ENCODE data around the gene LTBP3. TPM values are rescaled to one million over a fixed set of nuclear protein-coding genes. Genes with fewer than 3 reads are reported as not detected.
"Not testable (repeated sequence)": the region's sequence is repeated elsewhere in the genome, so short reads cannot be mapped to it uniquely, and the experiment has no call there.

LTBP3 gene
- polyA plus RNA-seq, 2 donors: 32.8 to 36.4 TPM

- peaks cover 4 to 13% of the 10 kb centered on the region in 2 donors for H3K4me1 ChIP-seq (ENCODE audit: control insufficient read depth in 2 of 2, insufficient read depth in 2 of 2, low read length in 1 of 2)
- not testable (repeated sequence) for H3K27ac ChIP-seq (ENCODE audit: low read depth in 2 of 2, low read length in 1 of 2); H3K9me3 ChIP-seq (ENCODE audit: control insufficient read depth in 2 of 2, insufficient read depth in 1 of 2, low read depth in 1 of 2, low read length in 1 of 2); H3K4me3 ChIP-seq (ENCODE audit: low read depth in 1 of 2, low read length in 2 of 2); H3K36me3 ChIP-seq (ENCODE audit: control insufficient read depth in 2 of 2, insufficient read depth in 2 of 2, low read length in 1 of 2); H3K27me3 ChIP-seq (ENCODE audit: control insufficient read depth in 1 of 2, insufficient read depth in 2 of 2, low read length in 2 of 2)
- WGBS, 2 donors: 83 to 84% methylated on average over 20 of the region's 20 CpGs
Measured at GRCh38 chr11:65521777-65522521, 36.2 kb downstream of the LTBP3 start.

DNA sequence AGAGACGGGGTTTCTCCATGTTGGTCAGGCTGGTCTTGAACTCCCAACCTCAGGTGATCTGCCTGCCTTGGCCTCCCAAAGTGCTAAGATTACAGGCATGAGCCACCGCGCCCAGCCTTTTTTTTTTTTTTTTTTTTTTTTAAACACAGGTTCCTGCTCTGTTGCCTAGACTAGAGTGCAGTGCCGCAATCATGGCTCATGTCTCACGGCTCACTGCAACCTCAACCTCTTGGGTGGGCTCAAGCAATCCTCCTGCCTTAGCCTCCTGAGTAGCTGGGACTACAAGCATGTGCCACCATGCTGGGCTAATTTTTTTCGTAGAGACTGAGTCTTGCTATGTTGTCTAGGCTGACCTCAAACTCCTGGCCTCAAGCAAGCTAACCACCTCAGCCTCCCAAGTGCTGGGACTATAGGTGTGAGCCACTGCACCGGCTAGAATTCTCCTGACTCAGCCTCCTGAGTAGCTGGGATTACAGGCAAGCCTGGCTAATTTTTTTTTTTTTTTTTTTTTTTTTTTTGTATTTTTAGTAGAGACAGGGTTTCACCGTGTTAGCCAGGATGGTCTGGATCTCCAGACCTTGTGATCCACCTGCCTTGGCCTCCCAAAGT lies 39.1 kb downstream of the LTBP3 start:
- H3K27me3 ChIP-seq (ENCODE audit: control insufficient read depth in 1 of 2, insufficient read depth in 2 of 2, low read length in 2 of 2): not testable (repeated sequence)
- 90% methylated on average over 7 to 8 of the region's 8 CpGs for WGBS, 2 donors

GRCh38 chr11:65516135-65516968 lies 41.8 kb downstream of the LTBP3 start:
- 66 to 69% methylated on average over 5 of the region's 5 CpGs for WGBS, 2 donors
- H3K4me3 ChIP-seq (ENCODE audit: low read depth in 1 of 2, low read length in 2 of 2): no peak overlapping the region
- H3K27ac ChIP-seq (ENCODE audit: low read depth in 2 of 2, low read length in 1 of 2): no peak overlapping the region
- H3K9me3 ChIP-seq (ENCODE audit: control insufficient read depth in 2 of 2, insufficient read depth in 1 of 2, low read depth in 1 of 2, low read length in 1 of 2): no peaks in the 10 kb centered on the region
- no peaks in the 10 kb centered on the region for H3K27me3 ChIP-seq (ENCODE audit: control insufficient read depth in 1 of 2, insufficient read depth in 2 of 2, low read length in 2 of 2)
- H3K36me3 ChIP-seq (ENCODE audit: control insufficient read depth in 2 of 2, insufficient read depth in 2 of 2, low read length in 1 of 2): no peaks in the 10 kb centered on the region
- no peaks in the 10 kb centered on the region for H3K4me1 ChIP-seq (ENCODE audit: control insufficient read depth in 2 of 2, insufficient read depth in 2 of 2, low read length in 1 of 2)

More for the DNA sequence above, 39.1 kb downstream of the LTBP3 start:
- H3K9me3 ChIP-seq (ENCODE audit: control insufficient read depth in 2 of 2, insufficient read depth in 1 of 2, low read depth in 1 of 2, low read length in 1 of 2); H3K27ac ChIP-seq (ENCODE audit: low read depth in 2 of 2, low read length in 1 of 2); H3K36me3 ChIP-seq (ENCODE audit: control insufficient read depth in 2 of 2, insufficient read depth in 2 of 2, low read length in 1 of 2); H3K4me1 ChIP-seq (ENCODE audit: control insufficient read depth in 2 of 2, insufficient read depth in 2 of 2, low read length in 1 of 2); H3K4me3 ChIP-seq (ENCODE audit: low read depth in 1 of 2, low read length in 2 of 2): not testable (repeated sequence)

DNA sequence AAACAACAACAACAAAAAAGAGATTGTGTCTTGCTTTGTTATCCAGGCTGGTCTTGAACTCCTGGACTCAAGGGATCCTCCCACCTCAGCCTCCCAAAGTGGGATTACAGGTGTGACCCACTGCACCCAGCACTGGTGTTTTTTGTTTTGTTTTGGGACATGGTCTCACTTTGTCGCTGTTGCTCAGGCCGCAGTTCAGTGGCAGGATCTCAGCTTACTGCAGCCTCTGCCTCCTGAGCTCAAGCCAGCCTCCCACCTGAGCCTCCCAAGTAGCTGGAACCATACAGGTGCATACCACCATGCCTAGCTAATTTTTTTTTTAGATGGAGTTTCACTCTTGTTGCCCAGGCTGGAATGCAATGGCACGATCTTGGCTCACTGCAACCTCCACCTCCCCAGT lies 45.8 kb downstream of the LTBP3 start:
- WGBS, 2 donors: 93 to 95% methylated on average over 3 of the region's 3 CpGs
- not testable (repeated sequence) for H3K4me3 ChIP-seq (ENCODE audit: low read depth in 1 of 2, low read length in 2 of 2)

GRCh38 chr11:65506772-65507505 lies 51.2 kb downstream of the LTBP3 start:
- Histone ChIP-seq H3K9me3 (ENCODE audit: control insufficient read depth in 2 of 2, insufficient read depth in 1 of 2, low read depth in 1 of 2, low read length in 1 of 2) (no peaks in the 10 kb centered on the region), H3K27me3 (ENCODE audit: control insufficient read depth in 1 of 2, insufficient read depth in 2 of 2, low read length in 2 of 2) (no peaks in the 10 kb centered on the region), H3K27ac (ENCODE audit: low read depth in 2 of 2, low read length in 1 of 2) (peak overlapping the region; percentile 79 to 96), H3K4me3 (ENCODE audit: low read depth in 1 of 2, low read length in 2 of 2) (peak overlapping the region in 1 of 2 donors; percentile 99), H3K4me1 (ENCODE audit: control insufficient read depth in 2 of 2, insufficient read depth in 2 of 2, low read length in 1 of 2) (peaks cover 0 to 5% of the 10 kb centered on the region in 2 donors), H3K36me3 (ENCODE audit: control insufficient read depth in 2 of 2, insufficient read depth in 2 of 2, low read length in 1 of 2) (peaks cover 3 to 12% of the 10 kb centered on the region in 2 donors)
- WGBS, 2 donors: 14 to 17% methylated on average over 7 of the region's 7 CpGs

More for the DNA sequence above, 45.8 kb downstream of the LTBP3 start:
- not testable (repeated sequence) for H3K27ac ChIP-seq (ENCODE audit: low read depth in 2 of 2, low read length in 1 of 2); H3K4me1 ChIP-seq (ENCODE audit: control insufficient read depth in 2 of 2, insufficient read depth in 2 of 2, low read length in 1 of 2); H3K9me3 ChIP-seq (ENCODE audit: control insufficient read depth in 2 of 2, insufficient read depth in 1 of 2, low read depth in 1 of 2, low read length in 1 of 2); H3K36me3 ChIP-seq (ENCODE audit: control insufficient read depth in 2 of 2, insufficient read depth in 2 of 2, low read length in 1 of 2); H3K27me3 ChIP-seq (ENCODE audit: control insufficient read depth in 1 of 2, insufficient read depth in 2 of 2, low read length in 2 of 2)

DNA sequence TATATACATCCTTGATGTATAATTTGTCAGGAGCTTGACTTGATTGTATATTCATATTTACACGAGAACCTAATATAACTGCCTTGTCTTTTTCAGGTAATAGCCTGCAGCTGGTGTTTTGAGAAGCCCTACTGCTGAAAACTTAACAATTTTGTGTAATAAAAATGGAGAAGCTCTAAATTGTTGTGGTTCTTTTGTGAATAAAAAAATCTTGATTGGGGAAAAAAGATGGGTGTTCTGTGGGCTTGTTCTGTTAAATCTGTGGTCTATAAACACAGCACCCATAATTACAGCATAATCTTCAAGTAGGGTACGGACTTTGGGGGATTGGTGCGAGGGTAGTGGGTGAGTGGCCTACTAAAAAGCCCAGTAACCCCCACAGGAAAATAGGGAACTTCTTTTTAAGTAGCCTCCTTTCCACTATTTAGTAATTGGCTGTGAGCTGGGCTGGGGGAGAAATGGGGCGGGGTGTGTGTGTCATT lies 51.8 kb downstream of the LTBP3 start:
- Histone ChIP-seq H3K4me3 (ENCODE audit: low read depth in 1 of 2, low read length in 2 of 2) (peak overlapping the region in 1 of 2 donors; percentile 99), H3K36me3 (ENCODE audit: control insufficient read depth in 2 of 2, insufficient read depth in 2 of 2, low read length in 1 of 2) (peaks cover 3 to 12% of the 10 kb centered on the region in 2 donors)
- 34 to 48% methylated on average over 4 of the region's 4 CpGs for WGBS, 2 donors

GRCh38 chr11:65505466-65506289 lies 52.5 kb downstream of the LTBP3 start:
- Histone ChIP-seq H3K27ac (ENCODE audit: low read depth in 2 of 2, low read length in 1 of 2) (peak overlapping the region; percentile 79 to 92), H3K27me3 (ENCODE audit: control insufficient read depth in 1 of 2, insufficient read depth in 2 of 2, low read length in 2 of 2) (no peaks in the 10 kb centered on the region), H3K36me3 (ENCODE audit: control insufficient read depth in 2 of 2, insufficient read depth in 2 of 2, low read length in 1 of 2) (peaks cover 3 to 12% of the 10 kb centered on the region in 2 donors), H3K9me3 (ENCODE audit: control insufficient read depth in 2 of 2, insufficient read depth in 1 of 2, low read depth in 1 of 2, low read length in 1 of 2) (no peaks in the 10 kb centered on the region), H3K4me1 (ENCODE audit: control insufficient read depth in 2 of 2, insufficient read depth in 2 of 2, low read length in 1 of 2) (peaks cover 0 to 5% of the 10 kb centered on the region in 2 donors), H3K4me3 (ENCODE audit: low read depth in 1 of 2, low read length in 2 of 2) (peak overlapping the region in 1 of 2 donors; percentile 99)
- 12 to 16% methylated on average over 12 of the region's 12 CpGs for WGBS, 2 donors

More for the DNA sequence above, 51.8 kb downstream of the LTBP3 start:
- Histone ChIP-seq H3K27me3 (ENCODE audit: control insufficient read depth in 1 of 2, insufficient read depth in 2 of 2, low read length in 2 of 2) (no peaks in the 10 kb centered on the region), H3K27ac (ENCODE audit: low read depth in 2 of 2, low read length in 1 of 2) (peak overlapping the region; percentile 79 to 96), H3K4me1 (ENCODE audit: control insufficient read depth in 2 of 2, insufficient read depth in 2 of 2, low read length in 1 of 2) (peaks cover 0 to 5% of the 10 kb centered on the region in 2 donors), H3K9me3 (ENCODE audit: control insufficient read depth in 2 of 2, insufficient read depth in 1 of 2, low read depth in 1 of 2, low read length in 1 of 2) (no peaks in the 10 kb centered on the region)

DNA sequence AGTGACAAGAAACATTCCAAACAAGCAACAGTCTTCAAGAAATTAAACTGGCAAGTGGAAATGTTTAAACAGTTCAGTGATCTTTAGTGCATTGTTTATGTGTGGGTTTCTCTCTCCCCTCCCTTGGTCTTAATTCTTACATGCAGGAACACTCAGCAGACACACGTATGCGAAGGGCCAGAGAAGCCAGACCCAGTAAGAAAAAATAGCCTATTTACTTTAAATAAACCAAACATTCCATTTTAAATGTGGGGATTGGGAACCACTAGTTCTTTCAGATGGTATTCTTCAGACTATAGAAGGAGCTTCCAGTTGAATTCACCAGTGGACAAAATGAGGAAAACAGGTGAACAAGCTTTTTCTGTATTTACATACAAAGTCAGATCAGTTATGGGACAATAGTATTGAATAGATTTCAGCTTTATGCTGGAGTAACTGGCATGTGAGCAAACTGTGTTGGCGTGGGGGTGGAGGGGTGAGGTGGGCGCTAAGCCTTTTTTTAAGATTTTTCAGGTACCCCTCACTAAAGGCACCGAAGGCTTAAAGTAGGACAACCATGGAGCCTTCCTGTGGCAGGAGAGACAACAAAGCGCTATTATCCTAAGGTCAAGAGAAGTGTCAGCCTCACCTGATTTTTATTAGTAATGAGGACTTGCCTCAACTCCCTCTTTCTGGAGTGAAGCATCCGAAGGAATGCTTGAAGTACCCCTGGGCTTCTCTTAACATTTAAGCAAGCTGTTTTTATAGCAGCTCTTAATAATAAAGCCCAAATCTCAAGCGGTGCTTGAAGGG lies 53.3 kb downstream of the LTBP3 start:
- no peaks in the 10 kb centered on the region for H3K9me3 ChIP-seq (ENCODE audit: control insufficient read depth in 2 of 2, insufficient read depth in 1 of 2, low read depth in 1 of 2, low read length in 1 of 2)
- H3K27ac ChIP-seq (ENCODE audit: low read depth in 2 of 2, low read length in 1 of 2): peak overlapping the region; percentile 79 to 92
- peak overlapping the region; percentile 21 to 99 for H3K4me3 ChIP-seq (ENCODE audit: low read depth in 1 of 2, low read length in 2 of 2)
- WGBS, 2 donors: 4 to 7% methylated on average over 8 of the region's 8 CpGs
- peaks cover 0 to 5% of the 10 kb centered on the region in 2 donors for H3K4me1 ChIP-seq (ENCODE audit: control insufficient read depth in 2 of 2, insufficient read depth in 2 of 2, low read length in 1 of 2)
- no peaks in the 10 kb centered on the region for H3K27me3 ChIP-seq (ENCODE audit: control insufficient read depth in 1 of 2, insufficient read depth in 2 of 2, low read length in 2 of 2)
- peaks cover 3 to 15% of the 10 kb centered on the region in 2 donors for H3K36me3 ChIP-seq (ENCODE audit: control insufficient read depth in 2 of 2, insufficient read depth in 2 of 2, low read length in 1 of 2)

Data from esophagus (tissue), 2 donors.